K562 (cell line): ENCODE results near the gene KCTD7. TPM values are rescaled to one million over a fixed set of nuclear protein-coding genes. Genes with fewer than 3 reads are reported as not detected.

Source experiments
- CBFB ChIP-seq: sonication (generic); formaldehyde crosslinking; IDR thresholded peaks from 2 replicates; pipeline ENCODE4 v1.4.0; 2020; ENCODE audit warnings: mild to moderate bottlenecking, missing genetic modification reagents
- DDX20 ChIP-seq: fragments of 450-650 bp; IDR thresholded peaks from 2 replicates; pipeline ENCODE4 v1.6.1; 2016; ENCODE audit warnings: missing genetic modification characterization, low read depth, mild to moderate bottlenecking, missing compliant biosample characterization, moderate library complexity
- ERF ChIP-seq: fragments of 450-650 bp; formaldehyde crosslinking; IDR thresholded peaks from 2 replicates; pipeline ENCODE4 v1.4.0; 2020; ENCODE audit warnings: mild to moderate bottlenecking, mixed read lengths
- GATA2 ChIP-seq: sonication (generic); formaldehyde crosslinking; IDR thresholded peaks from 2 replicates; pipeline ENCODE4 v1.4.0; 2020; ENCODE audit warnings: mild to moderate bottlenecking, missing genetic modification reagents
- HCFC1 ChIP-seq: IDR thresholded peaks from 2 replicates; pipeline ENCODE4 v1.6.1; 2012; ENCODE audit warnings: low read depth, low read length, improper control_type of control experiment
- MED1 ChIP-seq: sonication (generic); formaldehyde crosslinking; IDR thresholded peaks from 2 replicates; pipeline ENCODE4 v1.8.1; 2023; ENCODE audit warnings: missing genetic modification reagents, borderline replicate concordance
- MTF1 ChIP-seq: fragments of 250-450 bp; sonication (Bioruptor Pico); IDR thresholded peaks from 2 replicates; pipeline ENCODE4 v1.9.0; 2021; ENCODE audit warnings: moderate library complexity, mild to moderate bottlenecking, inconsistent platforms, borderline replicate concordance
- NCOA6 ChIP-seq: fragments of 450-650 bp; IDR thresholded peaks from 2 replicates; pipeline ENCODE4 v1.6.1; 2017; ENCODE audit warnings: mild to moderate bottlenecking
- NRF1 ChIP-seq, 2 experiments: fragments of 450-650 bp; IDR thresholded peaks in 1 of 2; conservative IDR thresholded peaks in 1 of 2; 2 replicates each; pipeline ENCODE4 v1.6.1; 2014; ENCODE audit warnings: mild to moderate bottlenecking in 2 of 2
- POLR3A ChIP-seq: IDR thresholded peaks from 2 replicates; pipeline ENCODE4 v1.6.1; 2011; ENCODE audit warnings: borderline replicate concordance, mild to moderate bottlenecking, moderate library complexity; ENCODE audit not compliant: insufficient read length, insufficient read depth; ENCODE audit errors: extremely low read depth
- RFX7 ChIP-seq: fragments of 250-450 bp; sonication (Bioruptor Pico); IDR thresholded peaks from 2 replicates; pipeline ENCODE4 v1.5.1; 2021; ENCODE audit warnings: mild to moderate bottlenecking
- TAF15 ChIP-seq: fragments of 200-400 bp; formaldehyde crosslinking; IDR thresholded peaks from 2 replicates; pipeline ENCODE4 v1.6.1; 2017; ENCODE audit warnings: mild to moderate bottlenecking, low read depth, low read length, moderate library complexity
- ZFP1 ChIP-seq: fragments of 450-650 bp; formaldehyde crosslinking; IDR thresholded peaks from 2 replicates; pipeline ENCODE4 v1.4.0; 2020; ENCODE audit warnings: mild to moderate bottlenecking, mixed read lengths
- ZNF507 ChIP-seq: conservative IDR thresholded peaks from 2 replicates; pipeline ENCODE4 v1.6.1; 2017; ENCODE audit warnings: missing genetic modification characterization, missing compliant biosample characterization
- ZNF668 ChIP-seq: fragments of 250-450 bp; sonication (Bioruptor Pico); IDR thresholded peaks from 2 replicates; pipeline ENCODE4 v1.8.0; 2022; ENCODE audit warnings: mild to moderate bottlenecking, inconsistent platforms
- ZSCAN29 ChIP-seq: fragments of 450-650 bp; IDR thresholded peaks from 2 replicates; pipeline ENCODE4 v1.6.1; 2017
- ZZZ3 ChIP-seq: fragments of 450-650 bp; IDR thresholded peaks from 2 replicates; pipeline ENCODE4 v1.6.1; 2016; ENCODE audit warnings: antibody characterized with exemption, mild to moderate bottlenecking, moderate library complexity
- polyA plus RNA-seq, 8 experiments: library from polyadenylated mRNA; depleted of rRNA in 4 of 8; stranded (reverse) in 5 of 8; unstranded in 3 of 8; fragments of >200 nt; fragmentation: Nextera tagmentation in 2 of 8; fragmentation: Illumina TruSeq in 1 of 8; extraction: Ambion mirVana in 2 of 8; extraction: Trizol in 1 of 8; gene quantifications; 2 replicates each; pipeline versions ENCODE4 v1.2.1 to v1.2.3, GENCODE V29; 2011 to 2014; ENCODE audit warnings: inconsistent platforms in 1 of 8, missing spikeins in 1 of 8
- total RNA-seq, 7 experiments: library from RNA; depleted of rRNA in 6 of 7; stranded (reverse); fragments of >200 nt in 6 of 7; fragmentation: Illumina TruSeq in 2 of 7; extraction: Trizol in 2 of 7; gene quantifications; 2 replicates each; pipeline versions ENCODE4 v1.2.1 to v1.2.3, GENCODE V29; 2011 to 2021; ENCODE audit warnings: low replicate concordance in 1 of 7
- TF ChIP-seq, protein P1 (sequence below): fragments of 450-650 bp; IDR thresholded peaks from 2 replicates; pipeline ENCODE4 v1.7.1; 2018; ENCODE audit warnings: mild to moderate bottlenecking, low read depth; ENCODE audit not compliant: partially characterized antibody
- TF ChIP-seq, protein P2 (sequence below): sonication (generic); formaldehyde crosslinking; IDR thresholded peaks from 2 replicates; pipeline ENCODE4 v1.8.0; 2022; ENCODE audit warnings: mild to moderate bottlenecking, low read depth, missing genetic modification reagents
- TF ChIP-seq, protein P3 (sequence below): sonication (generic); formaldehyde crosslinking; IDR thresholded peaks from 2 replicates; pipeline ENCODE4 v1.4.0; 2020; ENCODE audit warnings: mild to moderate bottlenecking, missing genetic modification reagents
- TF ChIP-seq, protein P4 (sequence below): fragments of 250-450 bp; sonication (Bioruptor Pico); IDR thresholded peaks from 2 replicates; pipeline ENCODE4 v1.5.1; 2021; ENCODE audit warnings: mild to moderate bottlenecking

KCTD7 gene
- total and polyA plus RNA-seq, 9 of the 15 experiments (the other 6 are each of a cell fraction or from before 2014, with no cell fraction given) = 1.5 to 26.0 (median 9.0) TPM

DNA sequence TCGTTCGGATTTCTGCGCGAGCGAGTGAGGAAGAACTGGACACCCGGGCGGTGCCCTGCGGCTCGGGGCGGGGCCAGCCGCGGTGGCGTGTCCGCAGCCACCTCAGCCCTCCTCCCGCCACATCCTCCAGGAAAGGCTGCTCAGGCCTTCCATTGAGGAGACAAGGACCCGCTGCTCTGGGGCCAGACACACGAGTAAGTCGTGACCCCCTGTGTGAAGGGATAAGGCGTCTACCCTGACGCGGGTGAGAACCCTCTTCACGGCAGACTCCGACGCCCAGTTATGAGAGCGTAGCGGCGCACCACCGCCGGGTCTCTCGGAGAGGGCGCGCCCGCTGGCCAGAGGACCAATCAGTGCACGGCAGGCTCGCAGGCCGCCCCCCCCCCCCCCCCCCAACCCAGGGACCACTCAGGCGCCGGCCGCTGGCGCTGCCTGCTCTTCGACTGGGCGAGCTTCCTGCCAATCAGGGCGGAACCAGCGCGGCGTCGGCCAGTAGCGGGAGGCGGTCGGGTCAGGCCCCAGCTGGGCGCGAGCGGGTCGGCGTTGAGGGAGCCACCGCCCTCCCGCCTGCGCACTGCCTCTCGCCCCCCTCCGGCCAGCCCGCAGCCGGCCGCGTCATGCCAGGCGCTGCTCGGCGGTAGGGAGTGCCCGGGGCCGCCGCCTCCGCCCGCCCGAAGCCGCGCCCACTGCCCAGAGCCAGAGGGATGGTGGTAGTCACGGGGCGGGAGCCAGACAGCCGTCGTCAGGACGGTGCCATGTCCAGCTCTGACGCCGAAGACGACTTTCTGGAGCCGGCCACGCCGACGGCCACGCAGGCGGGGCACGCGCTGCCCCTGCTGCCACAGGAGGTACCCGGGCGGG is at the start of gene KCTD7 (continued):
- TF ChIP-seq, protein P1, sequence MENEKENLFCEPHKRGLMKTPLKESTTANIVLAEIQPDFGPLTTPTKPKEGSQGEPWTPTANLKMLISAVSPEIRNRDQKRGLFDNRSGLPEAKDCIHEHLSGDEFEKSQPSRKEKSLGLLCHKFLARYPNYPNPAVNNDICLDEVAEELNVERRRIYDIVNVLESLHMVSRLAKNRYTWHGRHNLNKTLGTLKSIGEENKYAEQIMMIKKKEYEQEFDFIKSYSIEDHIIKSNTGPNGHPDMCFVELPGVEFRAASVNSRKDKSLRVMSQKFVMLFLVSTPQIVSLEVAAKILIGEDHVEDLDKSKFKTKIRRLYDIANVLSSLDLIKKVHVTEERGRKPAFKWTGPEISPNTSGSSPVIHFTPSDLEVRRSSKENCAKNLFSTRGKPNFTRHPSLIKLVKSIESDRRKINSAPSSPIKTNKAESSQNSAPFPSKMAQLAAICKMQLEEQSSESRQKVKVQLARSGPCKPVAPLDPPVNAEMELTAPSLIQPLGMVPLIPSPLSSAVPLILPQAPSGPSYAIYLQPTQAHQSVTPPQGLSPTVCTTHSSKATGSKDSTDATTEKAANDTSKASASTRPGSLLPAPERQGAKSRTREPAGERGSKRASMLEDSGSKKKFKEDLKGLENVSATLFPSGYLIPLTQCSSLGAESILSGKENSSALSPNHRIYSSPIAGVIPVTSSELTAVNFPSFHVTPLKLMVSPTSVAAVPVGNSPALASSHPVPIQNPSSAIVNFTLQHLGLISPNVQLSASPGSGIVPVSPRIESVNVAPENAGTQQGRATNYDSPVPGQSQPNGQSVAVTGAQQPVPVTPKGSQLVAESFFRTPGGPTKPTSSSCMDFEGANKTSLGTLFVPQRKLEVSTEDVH = peak; percentile 31
- TF ChIP-seq MED1 (CRISPR knock-in tag) (no peak), NRF1 (conservative IDR thresholded peaks at IDR 0.05 in 1 of 2, IDR thresholded peaks at IDR 0.05 in 1 of 2) (peak; percentile 89 to 91), RFX7 (CRISPR knock-in tag) (no peak), CBFB (CRISPR knock-in tag) (no peak; the same call in 1 of the 2 replicates), NCOA6 (no peak), ZNF507 (no peak), GATA2 (CRISPR knock-in tag) (no peak), HCFC1 (peak; percentile 59), POLR3A (no peak), DDX20 (no peak), ZSCAN29 (peak; percentile 15; the same call in 1 of the 2 replicates), ERF (CRISPR knock-in tag) (peak; percentile 75; the same call in 1 of the 2 replicates), ZZZ3 (no peak), ZNF668 (CRISPR knock-in tag) (no peak), ZFP1 (CRISPR knock-in tag) (no peak), MTF1 (CRISPR knock-in tag) (no peak), TAF15 (no peak)
- TF ChIP-seq, protein P2, sequence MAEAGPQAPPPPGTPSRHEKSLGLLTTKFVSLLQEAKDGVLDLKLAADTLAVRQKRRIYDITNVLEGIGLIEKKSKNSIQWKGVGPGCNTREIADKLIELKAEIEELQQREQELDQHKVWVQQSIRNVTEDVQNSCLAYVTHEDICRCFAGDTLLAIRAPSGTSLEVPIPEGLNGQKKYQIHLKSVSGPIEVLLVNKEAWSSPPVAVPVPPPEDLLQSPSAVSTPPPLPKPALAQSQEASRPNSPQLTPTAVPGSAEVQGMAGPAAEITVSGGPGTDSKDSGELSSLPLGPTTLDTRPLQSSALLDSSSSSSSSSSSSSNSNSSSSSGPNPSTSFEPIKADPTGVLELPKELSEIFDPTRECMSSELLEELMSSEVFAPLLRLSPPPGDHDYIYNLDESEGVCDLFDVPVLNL (CRISPR knock-in tag) = 0 out of 2 replicates have a peak, but pooled peaks have one; percentile 68
- TF ChIP-seq, protein P3, sequence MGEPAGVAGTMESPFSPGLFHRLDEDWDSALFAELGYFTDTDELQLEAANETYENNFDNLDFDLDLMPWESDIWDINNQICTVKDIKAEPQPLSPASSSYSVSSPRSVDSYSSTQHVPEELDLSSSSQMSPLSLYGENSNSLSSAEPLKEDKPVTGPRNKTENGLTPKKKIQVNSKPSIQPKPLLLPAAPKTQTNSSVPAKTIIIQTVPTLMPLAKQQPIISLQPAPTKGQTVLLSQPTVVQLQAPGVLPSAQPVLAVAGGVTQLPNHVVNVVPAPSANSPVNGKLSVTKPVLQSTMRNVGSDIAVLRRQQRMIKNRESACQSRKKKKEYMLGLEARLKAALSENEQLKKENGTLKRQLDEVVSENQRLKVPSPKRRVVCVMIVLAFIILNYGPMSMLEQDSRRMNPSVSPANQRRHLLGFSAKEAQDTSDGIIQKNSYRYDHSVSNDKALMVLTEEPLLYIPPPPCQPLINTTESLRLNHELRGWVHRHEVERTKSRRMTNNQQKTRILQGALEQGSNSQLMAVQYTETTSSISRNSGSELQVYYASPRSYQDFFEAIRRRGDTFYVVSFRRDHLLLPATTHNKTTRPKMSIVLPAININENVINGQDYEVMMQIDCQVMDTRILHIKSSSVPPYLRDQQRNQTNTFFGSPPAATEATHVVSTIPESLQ (CRISPR knock-in tag) = 0 out of 2 replicates have a peak, but pooled peaks have one; percentile 27
- TF ChIP-seq, protein P4, sequence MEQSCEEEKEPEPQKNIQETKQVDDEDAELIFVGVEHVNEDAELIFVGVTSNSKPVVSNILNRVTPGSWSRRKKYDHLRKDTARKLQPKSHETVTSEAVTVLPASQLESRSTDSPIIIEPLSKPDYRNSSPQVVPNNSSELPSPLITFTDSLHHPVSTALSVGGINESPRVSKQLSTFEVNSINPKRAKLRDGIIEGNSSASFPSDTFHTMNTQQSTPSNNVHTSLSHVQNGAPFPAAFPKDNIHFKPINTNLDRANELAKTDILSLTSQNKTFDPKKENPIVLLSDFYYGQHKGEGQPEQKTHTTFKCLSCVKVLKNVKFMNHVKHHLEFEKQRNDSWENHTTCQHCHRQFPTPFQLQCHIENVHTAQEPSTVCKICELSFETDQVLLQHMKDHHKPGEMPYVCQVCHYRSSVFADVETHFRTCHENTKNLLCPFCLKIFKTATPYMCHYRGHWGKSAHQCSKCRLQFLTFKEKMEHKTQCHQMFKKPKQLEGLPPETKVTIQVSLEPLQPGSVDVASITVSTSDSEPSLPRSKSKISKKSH (CRISPR knock-in tag) = no peak
